Measurements from ENCODE around the gene MYCBP2.
"Not testable (repeated sequence)": the region's sequence is repeated elsewhere in the genome, so short reads cannot be mapped to it uniquely, and the experiment has no call there.

MYCBP2 gene

DNA sequence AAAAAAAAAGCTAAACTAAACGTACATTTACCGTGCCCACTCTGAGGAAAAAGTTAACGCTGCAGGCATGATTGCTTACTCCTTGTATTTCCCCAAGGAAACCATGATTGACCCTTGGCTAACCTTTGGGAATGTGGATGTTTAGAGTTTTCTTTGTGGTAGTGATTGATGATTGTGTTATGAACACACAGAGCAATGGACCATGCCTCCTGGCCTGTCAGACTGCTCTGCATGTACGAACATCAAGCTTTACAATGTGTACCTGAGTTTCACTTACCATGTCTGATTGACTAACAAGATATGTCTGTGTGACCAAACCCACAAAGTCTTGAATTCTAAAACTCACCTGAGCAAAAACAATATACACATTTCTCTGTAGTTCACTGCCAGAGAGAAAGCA is 35.1 kb downstream of the MYCBP2 start:
- no peak for DNase-seq (ENCODE audit: low spot score)

DNA sequence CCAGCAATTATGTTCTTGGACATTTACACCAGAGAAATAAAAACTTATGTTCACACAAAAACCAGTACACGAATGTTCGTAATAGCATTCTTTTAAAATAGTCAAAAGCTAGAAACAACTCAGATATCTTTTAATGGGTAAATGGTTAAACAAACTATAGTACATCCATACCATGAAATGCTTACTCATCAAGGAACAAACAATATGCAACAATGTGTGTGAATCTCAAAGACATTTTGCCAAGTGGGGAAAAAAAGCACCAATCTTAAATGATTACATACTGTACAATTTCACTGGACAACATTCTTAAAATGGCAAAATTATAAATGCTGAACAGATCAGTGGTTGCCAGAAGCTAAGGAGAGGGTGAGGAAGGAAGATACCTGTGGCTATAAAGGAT is 36.6 kb downstream of the MYCBP2 start:
- DNase-seq (ENCODE audit: low spot score), result no peak

DNA sequence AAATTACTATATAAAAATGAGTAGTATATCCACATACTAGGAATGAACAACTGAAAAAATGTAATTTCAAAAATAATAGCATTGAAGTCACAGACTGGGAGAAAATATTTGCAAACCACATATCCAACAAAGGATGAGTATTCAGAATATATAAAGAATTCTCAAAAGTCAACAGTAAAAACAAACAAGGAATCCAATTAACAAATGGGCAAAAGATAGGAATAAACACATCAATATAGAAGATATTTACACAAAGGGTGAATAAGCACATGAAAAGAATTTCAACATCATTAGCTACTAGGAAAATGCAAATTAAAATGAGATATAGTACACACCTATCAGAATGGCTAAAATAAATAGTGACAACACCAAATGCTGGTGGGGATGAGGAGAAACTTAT is 37.0 kb downstream of the MYCBP2 start:
- DNase-seq (ENCODE audit: low spot score), result no peak

DNA sequence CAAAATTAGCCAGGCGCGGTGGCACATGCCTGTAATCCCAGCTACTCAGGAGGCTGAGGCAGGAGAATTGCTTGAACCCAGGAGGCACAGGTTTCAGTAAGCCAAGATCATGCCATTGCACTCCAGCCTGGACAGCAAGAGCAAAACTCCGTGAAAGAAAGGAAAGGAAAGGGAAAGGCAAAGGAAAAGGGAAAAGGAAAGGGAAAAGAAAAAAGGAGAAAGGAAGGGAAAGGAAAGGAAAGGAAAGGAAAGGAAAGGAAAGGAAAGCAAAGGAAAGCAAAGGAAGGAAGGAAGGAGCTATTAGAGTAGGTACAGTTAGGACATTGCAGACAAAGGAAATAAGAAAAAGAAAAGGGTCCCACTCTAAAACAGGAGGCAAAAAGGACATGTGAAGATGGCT is 41.3 kb downstream of the MYCBP2 start:
- DNase-seq (ENCODE audit: low spot score), result not testable (repeated sequence)

DNA sequence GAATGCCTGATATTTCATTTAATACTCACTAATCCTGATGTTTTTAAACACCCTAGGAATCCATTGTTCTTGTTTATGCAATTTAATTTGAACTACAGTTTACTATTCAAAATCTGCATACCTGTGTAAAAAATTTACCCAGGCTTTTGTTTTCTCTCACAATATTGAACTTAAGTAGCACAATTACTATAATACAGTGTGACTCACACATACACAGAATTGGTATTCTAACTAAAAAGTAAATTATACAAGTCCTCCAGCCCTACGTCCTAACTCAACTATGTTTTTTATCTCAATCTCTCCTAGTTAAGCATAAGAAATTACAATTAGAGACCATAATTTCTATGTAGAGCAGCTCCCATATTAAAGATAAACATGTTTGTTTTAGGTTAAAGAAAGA is 41.8 kb downstream of the MYCBP2 start:
- DNase-seq (ENCODE audit: low spot score), result no peak

DNA sequence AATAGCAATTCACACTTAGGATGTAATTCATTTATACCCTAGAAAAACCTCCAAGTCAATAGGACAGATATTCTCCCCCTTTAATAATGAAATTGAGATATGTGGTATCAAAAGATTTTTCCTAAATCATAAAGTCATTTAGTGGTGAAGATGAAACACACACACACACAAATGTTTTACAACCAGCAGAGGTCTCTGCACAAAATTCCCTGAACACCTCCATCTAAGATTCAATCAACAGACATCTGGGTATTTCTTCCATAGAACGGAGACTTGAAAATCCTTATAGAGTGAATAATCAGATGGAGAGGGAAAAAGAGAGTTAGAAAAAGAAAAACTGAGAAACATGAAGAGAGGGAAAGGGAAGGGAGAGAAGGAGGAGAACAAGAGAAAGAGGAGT is 52.8 kb downstream of the MYCBP2 start:
- no peak for DNase-seq (ENCODE audit: low spot score)

DNA sequence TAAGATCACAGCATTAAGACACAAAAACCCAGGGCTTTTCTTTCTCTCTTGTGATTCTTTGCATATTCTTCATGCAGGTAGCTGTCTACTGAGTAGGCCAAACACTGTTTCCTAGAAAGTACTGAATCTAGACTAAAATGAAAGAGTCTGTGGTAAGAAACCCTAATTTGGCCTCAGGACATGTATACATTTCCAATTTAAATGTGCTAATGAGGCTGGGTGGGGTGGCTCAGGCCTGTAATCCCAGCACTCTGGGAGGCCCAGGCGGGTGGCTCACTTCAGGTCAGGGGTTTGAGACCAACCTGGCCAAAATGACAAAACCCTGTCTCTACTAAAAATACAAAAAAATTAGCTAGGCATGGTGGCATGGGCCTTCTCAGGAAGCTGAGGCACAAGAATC is 57.8 kb downstream of the MYCBP2 start:
- no peak for DNase-seq (ENCODE audit: low spot score)

DNA sequence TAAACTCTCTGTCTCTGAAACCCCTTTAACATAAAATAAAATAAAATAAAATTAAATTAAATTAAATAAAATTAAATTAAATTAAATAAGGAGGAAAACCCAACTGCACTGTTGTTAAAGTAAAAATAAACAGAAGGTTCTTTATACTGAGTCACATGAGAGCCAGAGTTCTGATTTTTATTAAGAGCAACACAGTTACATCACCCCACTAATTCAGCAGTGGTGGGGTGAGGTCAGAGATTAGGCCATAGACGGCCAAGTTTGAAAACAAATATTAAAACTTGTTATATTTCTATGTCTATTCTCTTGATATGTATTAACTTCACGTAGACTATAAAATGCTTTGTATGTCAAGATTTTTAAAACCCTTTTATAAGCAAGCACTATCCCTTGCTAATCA is 59.5 kb downstream of the MYCBP2 start:
- DNase-seq (ENCODE audit: low spot score), result no peak

DNA sequence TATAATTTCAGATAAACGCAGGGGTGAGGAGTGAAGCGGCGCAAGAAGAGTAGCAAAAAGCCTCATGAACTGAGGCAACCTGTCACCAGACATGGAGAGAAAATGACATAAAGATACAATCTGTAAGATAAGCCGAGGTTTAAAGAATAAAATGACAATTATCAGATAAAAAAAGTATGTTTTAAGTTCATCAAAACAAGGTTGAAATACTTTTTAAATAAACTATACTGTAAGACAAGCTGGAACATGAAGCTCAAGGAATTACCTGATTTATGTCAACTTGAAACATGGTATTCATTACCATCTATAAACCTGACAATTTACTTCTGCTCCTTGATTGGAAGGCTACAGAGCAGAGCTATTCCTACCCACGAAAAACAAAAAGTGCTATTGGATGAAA is 61.6 kb downstream of the MYCBP2 start:
- DNase-seq (ENCODE audit: low spot score), result no peak

DNA sequence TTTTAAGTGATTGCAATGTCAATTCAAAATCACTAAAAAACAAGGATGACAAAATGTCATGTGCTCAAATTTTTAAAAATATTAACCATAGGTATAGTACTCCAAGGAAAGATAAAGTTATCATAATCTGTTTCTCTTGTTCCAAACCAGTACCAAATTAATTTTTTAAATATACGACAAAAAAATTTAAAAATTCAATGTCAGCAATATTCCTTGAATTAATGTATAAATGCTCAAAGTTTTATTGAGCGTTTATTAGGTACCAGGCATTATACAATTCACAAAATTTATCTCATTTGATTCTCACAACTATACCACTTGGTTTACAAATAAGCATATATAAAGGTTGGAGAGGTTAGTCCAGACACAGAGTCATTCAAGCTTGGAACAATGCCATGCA is 64.7 kb downstream of the MYCBP2 start:
- no peak for DNase-seq (ENCODE audit: low spot score)

DNA sequence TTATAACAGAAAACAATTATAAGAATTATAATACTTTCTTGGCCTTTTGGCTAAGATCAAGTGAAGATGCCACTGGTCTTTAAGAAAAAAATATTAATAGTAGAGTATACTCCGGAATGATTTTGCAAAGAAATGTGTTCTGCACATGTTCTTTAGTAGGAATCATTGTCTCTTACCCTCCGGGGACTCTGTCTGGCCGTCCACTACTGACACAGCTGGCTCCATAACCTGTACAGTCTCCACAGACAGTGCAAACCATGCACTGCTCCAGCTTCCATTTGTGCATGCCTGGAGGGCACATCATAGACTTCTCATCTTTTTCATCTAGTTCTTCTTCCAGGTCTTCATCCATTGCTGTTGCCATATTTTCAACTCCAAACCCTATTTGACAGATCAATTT is 75.9 kb downstream of the MYCBP2 start:
- no peak for DNase-seq (ENCODE audit: low spot score)

DNA sequence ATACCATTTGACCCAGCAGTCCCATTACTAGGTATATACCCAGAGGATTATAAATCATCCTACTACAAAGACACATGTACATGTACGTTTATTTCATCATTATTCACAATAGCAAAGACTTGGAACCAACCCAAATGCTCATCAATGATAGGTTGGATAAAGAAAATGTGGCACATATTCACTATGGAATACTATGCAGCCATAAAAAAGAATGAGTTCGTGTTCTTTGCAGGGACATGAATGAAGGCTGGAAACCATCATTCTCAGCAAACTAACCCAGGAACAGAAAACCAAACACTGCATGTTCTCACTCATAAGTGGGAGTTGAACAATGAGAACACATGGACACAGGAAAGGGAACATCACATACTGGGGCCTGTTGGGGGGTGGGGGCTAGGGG is 81.7 kb downstream of the MYCBP2 start:
- not testable (repeated sequence) for DNase-seq (ENCODE audit: low spot score)

DNA sequence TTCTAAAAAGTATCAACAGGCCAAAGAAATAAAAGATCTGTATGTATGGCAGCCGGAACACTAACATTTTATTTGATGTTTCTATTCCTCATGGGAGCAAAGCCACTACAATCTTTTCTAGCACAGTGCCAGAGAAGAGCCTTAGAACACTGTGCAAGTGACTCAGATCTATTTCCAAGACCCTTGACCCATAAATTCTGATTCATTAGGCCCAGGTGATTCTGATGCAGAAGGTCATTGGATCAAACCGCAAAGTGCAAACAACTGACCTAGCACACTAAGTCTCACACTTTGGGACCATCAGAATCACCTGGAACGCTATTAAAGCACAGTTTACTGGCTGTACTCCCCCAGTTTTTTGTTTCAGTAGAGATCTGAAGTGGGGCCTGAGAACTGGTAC is 87.6 kb downstream of the MYCBP2 start:
- DNase-seq (ENCODE audit: low spot score), result no peak

DNA sequence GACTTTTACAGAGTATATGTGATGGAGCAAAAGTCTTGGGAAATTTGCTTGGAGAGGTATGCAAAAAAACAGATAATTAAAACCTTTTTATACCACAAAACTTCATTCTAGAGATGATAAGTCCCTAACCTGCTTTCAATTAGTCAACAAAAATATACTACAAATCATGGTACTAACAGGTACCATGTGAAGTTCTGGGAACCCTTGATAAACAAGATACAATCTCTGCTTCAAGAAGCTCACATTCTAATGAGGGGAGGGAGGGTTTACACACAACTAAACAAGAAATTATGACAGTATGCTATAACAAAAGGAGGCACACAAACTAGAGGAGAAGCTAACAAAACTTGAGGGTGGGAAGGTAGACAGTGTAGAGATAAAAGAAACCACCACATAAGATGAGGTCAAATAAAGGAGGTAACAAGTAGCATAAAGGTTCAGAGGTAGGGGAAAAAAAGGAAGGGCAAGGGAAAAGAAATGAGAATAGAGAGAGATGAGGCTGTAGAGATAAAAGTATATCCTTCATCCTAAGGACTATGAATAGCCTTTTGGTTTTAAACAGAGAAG is 91.4 kb downstream of the MYCBP2 start:
- no peak for DNase-seq (ENCODE audit: low spot score)

DNA sequence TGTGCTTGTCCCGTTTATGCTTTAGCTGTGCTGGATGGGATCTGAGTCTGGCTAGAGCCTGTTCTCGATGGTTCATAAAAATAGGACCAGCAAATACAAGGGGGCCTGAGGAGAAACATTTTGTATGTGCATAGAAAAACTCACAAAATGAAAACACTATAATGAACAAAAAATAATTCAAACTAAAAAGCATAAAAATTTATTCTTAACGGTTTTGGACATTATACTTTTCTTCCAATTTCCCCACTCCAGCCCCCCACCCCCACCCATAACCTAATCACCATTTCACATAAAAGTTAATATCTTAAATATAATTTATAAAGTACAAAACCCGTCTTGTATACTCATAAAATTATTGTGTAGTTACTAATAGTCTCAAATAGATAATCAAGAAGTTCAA is 93.7 kb downstream of the MYCBP2 start:
- DNase-seq (ENCODE audit: low spot score), result no peak

DNA sequence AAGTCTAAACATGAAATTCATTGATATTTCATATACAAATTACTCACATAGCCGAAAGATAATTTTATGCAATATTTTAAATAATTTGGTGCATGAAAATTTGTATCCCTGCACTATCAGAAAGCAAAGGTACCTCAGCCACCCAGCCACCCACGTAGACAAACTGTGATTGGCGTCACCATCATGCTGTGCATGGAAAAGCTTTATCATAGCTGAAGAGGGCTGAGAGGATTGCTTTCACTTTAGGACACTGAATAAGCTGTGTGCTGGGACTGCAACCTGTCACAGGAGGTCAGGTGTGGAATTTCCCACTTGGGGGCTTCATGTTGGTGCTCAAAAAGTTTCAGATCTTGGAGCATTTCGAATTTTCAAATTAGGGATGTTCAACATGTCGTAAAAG is 96.3 kb downstream of the MYCBP2 start:
- DNase-seq (ENCODE audit: low spot score), result no peak

DNA sequence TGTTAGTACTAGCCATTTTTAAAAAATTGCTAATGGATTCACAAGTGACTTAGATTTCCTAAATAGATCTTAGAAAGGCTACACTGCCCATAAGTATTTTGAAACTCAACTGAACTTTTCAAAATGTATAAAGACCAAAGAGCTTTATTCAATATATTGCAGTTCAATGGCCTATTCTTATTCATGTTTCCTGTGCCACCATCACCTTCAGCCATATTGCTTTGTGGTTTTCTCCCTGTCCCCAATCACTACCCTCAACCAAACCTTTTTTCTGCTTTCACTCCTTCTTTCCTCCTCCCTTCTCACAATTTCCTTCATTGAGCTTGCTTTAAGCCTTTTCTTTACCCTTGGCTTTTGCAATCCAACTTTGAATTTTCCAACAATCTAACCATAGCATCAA is 100.9 kb downstream of the MYCBP2 start:
- no peak for DNase-seq (ENCODE audit: low spot score)

DNA sequence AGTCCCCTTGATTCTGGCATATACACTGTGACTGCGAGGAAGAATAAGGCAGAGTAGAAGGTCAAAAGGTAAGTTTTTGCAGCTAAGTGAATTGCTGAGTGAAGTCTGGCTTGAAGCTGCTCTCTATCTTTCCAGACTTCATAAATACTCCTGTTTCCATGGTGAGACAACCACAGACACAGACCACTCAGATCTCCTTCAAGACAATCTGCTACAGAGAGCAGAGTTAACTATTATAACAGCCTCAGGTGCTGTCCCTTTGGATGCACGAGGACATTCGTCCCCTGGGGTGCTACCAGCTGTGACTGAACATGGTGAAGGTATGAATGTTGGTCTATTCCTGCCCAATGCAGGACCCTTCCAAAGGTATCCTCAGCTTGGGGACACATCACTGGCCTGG is 104.0 kb downstream of the MYCBP2 start:
- DNase-seq (ENCODE audit: low spot score), result no peak

DNA sequence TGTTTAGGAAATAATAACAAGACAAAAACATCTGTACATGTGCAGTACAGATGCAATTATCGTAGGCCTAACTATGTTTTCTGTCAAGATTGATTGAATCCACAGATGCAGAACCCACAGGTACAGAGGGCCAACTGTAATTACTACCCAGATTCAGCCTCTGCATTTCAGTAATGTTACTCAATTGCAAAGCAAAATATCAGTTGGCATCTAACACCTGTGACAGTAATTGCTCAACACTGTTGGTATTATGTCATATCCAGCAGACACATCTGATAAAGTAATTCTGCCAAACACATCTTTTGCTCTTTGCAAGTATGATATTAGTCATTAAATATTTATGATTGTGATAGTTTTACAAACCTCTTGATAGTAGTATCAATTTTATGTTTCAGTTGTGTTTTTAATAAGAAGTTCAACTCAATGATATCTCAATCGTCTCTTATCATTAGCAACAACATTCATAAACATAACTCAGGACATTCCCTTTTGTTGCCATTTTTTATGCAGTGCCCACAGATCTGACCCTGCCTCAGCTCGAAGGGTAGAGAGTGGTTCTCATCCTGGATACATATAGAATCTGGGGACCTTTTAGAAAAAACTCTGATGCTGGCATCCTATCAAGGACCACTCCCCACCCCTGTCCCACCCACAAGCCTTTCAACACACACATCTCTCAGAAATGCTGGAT is 104.7 kb downstream of the MYCBP2 start:
- DNase-seq (ENCODE audit: low spot score), result no peak

DNA sequence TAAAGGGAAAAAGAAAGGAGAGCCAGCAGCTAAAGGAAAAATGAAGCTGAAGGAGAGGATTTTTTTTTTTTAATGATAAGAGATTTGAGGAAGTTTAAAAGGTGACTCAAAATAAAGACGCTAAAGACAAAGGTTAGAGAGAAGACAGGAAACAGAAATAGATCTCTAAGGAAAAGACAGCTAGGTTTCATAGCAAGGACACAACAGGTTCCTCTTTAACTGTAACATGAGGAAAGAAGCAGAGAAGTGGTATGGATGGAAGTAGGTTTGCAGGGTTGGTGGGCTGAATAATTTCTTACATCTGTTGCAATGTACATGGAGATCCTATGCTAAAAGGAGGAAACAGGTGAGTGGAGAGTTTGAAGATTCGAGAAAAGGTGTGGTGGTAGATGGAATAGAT is 107.5 kb downstream of the MYCBP2 start:
- no peak for DNase-seq (ENCODE audit: low spot score)

DNA sequence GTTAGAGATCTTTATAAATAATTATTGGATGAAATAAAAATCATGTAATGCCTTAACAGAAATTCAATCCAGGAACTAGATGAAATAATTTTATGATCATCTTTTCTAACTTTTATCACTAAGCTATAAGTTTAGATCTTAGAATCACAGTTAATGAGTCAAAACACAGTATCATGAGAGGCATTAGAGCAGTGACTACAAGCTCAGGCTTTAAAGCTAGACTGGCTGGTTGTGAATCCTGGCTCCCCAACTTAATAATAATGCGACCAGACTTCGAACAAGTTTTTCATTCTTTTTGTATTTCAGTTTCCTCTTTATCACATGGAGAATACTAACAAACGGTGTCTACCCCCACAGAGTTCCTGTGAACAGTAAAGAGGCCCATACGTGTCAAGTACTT is 108.6 kb downstream of the MYCBP2 start:
- no peak for DNase-seq (ENCODE audit: low spot score)

DNA sequence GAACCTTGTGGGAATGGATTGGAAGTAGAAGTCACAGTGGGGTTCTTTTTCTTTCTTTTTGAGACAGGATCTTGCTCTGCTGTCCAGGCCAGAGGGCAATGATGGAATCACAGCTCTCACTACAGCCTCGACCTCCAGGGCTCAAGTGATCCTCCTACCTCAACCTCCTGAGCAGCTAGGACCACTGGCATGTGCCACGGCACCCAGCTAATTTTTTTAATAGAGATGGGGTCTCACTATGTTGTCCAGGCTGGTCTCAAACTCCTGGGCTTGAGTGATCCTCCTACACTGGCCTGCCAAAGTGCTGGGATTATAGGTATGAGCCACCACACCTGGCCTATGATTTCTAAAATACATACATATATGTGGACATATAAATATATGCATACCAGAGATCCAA is 111.4 kb downstream of the MYCBP2 start:
- no peak for DNase-seq (ENCODE audit: low spot score)

DNA sequence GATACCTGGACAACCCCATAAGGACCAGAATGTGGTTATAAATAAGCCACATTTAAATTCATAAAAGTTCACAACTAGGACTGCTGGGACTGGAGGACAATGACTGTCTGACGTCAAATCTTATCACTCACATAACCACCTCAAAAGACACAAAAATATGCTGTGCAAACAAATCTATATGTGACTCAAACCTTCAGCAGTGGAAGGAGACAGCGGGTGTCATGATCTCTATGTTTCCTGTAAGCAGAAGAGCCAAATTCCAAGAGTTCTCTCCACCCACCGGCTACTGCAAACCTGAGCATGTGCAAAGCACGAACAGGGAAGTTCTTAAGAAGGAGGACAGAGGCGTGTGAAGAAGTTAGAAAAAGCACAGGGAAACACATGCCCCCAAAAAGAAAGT is 113.2 kb downstream of the MYCBP2 start:
- no peak for DNase-seq (ENCODE audit: low spot score)

DNA sequence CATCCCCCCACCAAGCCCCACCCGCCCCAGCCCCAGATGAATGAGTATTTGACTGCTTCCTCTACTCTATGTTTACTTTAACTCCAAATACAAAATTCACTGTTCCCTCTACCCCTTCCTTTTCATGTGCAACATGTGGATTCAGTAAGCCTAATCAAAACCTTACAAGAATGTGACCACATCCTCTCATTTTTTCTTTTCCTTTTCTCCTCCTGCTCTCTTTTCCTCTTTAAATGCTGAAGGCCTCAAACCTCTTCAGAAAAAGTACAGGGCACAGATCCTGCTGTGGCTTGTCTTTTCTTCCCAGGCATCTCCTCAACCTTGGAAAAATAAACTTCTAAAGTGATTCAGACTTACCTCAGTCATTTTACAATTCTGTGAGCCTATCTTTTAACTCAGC is 119.0 kb downstream of the MYCBP2 start:
- DNase-seq (ENCODE audit: low spot score), result no peak

Data from HuH-7.5 (cell line).